ENCODE data around the gene MKI67. TPM values are rescaled to one million over a fixed set of nuclear protein-coding genes. Genes with fewer than 3 reads are reported as not detected.
A peak's percentile ranks its signal among the peaks of the same experiment; 100 is the strongest.

Gene MKI67
- polyA plus RNA-seq, 2 of the 4 experiments (the other 2 are of a cell fraction), result 33.8 to 51.7 TPM

- TF ChIP-seq CBX2 (IDR thresholded peaks at IDR 0.05; ENCODE audit: borderline replicate concordance, low read depth) (no peak), KDM5A (IDR thresholded peaks at IDR 0.05) (no peak), BCL3 (IDR thresholded peaks at IDR 0.05) (no peak), EHMT2 (IDR thresholded peaks at IDR 0.05; ENCODE audit: low read depth) (no peak), PBX3 (IDR thresholded peaks at IDR 0.05) (no peak), POLR2AphosphoS2 (conservative IDR thresholded peaks at IDR 0.05; ENCODE audit: low read length) (no peak), SREBF2 (IDR thresholded peaks at IDR 0.05) (no peak), KDM1A (IDR thresholded peaks at IDR 0.05; ENCODE audit: low read depth) (no peak), HOXB13 (CRISPR knock-in tag; IDR thresholded peaks at IDR 0.05; ENCODE audit: low read depth) (no peak), REST (IDR thresholded peaks at IDR 0.05) (no peak), SMC3 (IDR thresholded peaks at IDR 0.05) (no peak), ELK1 (IDR thresholded peaks at IDR 0.05; ENCODE audit: low read depth, low read length) (no peak), RFX5 (IDR thresholded peaks at IDR 0.05) (no peak), GATA3 (IDR thresholded peaks at IDR 0.05; ENCODE audit: borderline replicate concordance) (no peak), ZSCAN20 (CRISPR knock-in tag; IDR thresholded peaks at IDR 0.05) (no peak), NR3C1 (IDR thresholded peaks at IDR 0.05) (no peak), ATOH8 (CRISPR knock-in tag; IDR thresholded peaks at IDR 0.05; ENCODE audit: low read depth) (no peak), HMGXB4 (CRISPR knock-in tag; IDR thresholded peaks at IDR 0.05; ENCODE audit: borderline replicate concordance) (no peak), TP53 (CRISPR knock-in tag; IDR thresholded peaks at IDR 0.05) (no peak), HEYL (CRISPR knock-in tag; IDR thresholded peaks at IDR 0.05) (no peak)
- ATAC-seq (peak in 1 of 2 experiments; percentile 18; a peak in 1 of 6 replicates), FAIRE-seq (no peak), DNase-seq (ENCODE audit: low read depth in 1 of 2, low spot score in 1 of 2) (no peak)
- POLR2A ChIA-PET, result no interaction called here
- H3K4me1 ChIP-seq, result no peaks in the 10 kb centered on the region
- WGBS (ENCODE audit: missing lambda C conversion rate), result 91% methylated on average over 19 of the region's 19 CpGs
- H3K4me2 ChIP-seq, result no peak overlapping the region
- no peaks in the 10 kb centered on the region for H3K9me3 ChIP-seq
- H3K27ac ChIP-seq, result no peak overlapping the region
- CTCF ChIA-PET, result interaction anchor here (0.7 to 1.3 kb wide), 4 partner anchors 14 to 109 kb away, joined by 3 to 7 read pairs (median 4); no protein-coding TSS in a partner anchor
- H3K4me3 ChIP-seq, result no peak overlapping the region
Measured at GRCh38 chr10:128102480-128103228, 23.6 kb downstream of the MKI67 start.
